AG09309 (cell line): ENCODE data around the gene TNFAIP8L1.

Experiments
- DNase-seq: peaks from one replicate; pipeline ENCODE4 v3.0.0-alpha.2; 2010; ENCODE audit warnings: low read depth
- H3K4me3 ChIP-seq: 2 replicates; pipeline ENCODE4 v1.5.1; 2011; ENCODE audit warnings: mild to moderate bottlenecking, low read depth, low read length, moderate library complexity; ENCODE audit not compliant: control insufficient read depth
- CTCF ChIP-seq: IDR thresholded peaks from 2 replicates; pipeline ENCODE4 v1.5.1; 2011; ENCODE audit warnings: mild to moderate bottlenecking, low read depth, low read length, inconsistent platforms; ENCODE audit not compliant: insufficient read depth, control insufficient read depth; ENCODE audit errors: missing control alignments

Gene TNFAIP8L1

GRCh38 chr19:4656102-4656501, 16.8 kb downstream of the TNFAIP8L1 start:
- no peak for TF ChIP-seq CTCF
- DNase-seq = no peak
- H3K4me3 ChIP-seq = no peak overlapping the region

GRCh38 chr19:4657262-4657661, 17.9 kb downstream of the TNFAIP8L1 start:
- DNase-seq = no peak
- H3K4me3 ChIP-seq = no peak overlapping the region
- TF ChIP-seq CTCF = no peak

- no peak overlapping the region for H3K4me3 ChIP-seq
- no peak for TF ChIP-seq CTCF
- no peak for DNase-seq
Measured at GRCh38 chr19:4657835-4658234, 18.5 kb downstream of the TNFAIP8L1 start.

- peak; percentile 10 for TF ChIP-seq CTCF
- no peak for DNase-seq
Measured at GRCh38 chr19:4660181-4660791, 21.0 kb downstream of the TNFAIP8L1 start.

GRCh38 chr19:4660993-4661392, 21.7 kb downstream of the TNFAIP8L1 start:
- no peak for DNase-seq
- no peak overlapping the region for H3K4me3 ChIP-seq
- no peak for TF ChIP-seq CTCF

More at GRCh38 chr19:4660181-4660791, 21.0 kb downstream of the TNFAIP8L1 start:
- H3K4me3 ChIP-seq = no peak overlapping the region

- H3K4me3 ChIP-seq = no peak overlapping the region
- DNase-seq = no peak
- TF ChIP-seq CTCF = no peak
Measured at GRCh38 chr19:4662020-4662695, 22.8 kb downstream of the TNFAIP8L1 start.
